ENCODE measurements around the gene LPCAT3.

The LPCAT3 gene

DNA sequence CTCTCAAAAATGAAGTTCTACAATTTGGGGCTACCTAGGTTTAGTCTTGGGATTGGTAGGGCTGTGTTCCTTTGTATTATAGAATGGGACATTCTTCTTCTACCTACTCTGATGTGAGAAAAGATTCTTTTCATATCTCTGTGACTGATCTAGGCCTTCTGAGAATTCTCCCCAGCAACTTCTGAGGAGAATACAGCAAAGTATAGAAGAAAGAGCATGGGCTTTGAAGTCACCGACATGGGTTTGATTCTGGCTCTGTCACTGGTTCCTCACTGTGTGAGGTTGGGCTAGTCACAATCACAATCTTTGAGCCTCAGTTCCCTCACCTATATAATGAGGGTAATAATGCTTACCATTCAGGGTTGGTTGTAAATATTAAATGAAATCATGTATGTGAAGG, 85.5 kb downstream of the LPCAT3 start:
- Histone ChIP-seq H3K9me2 (replicated peaks; ENCODE audit: control insufficient read depth, low read length) (no peaks in the 10 kb centered on the region), H4K20me1 (ENCODE audit: control insufficient read depth, insufficient read depth, low read depth, low read length) (no peaks in the 10 kb centered on the region), H3K4me3 (ENCODE audit: low read length) (no peak overlapping the region), H3K27ac (ENCODE audit: low read depth, low read length) (no peak overlapping the region), H3K4me2 (ENCODE audit: low read length) (no peak overlapping the region), H3K9me3 (ENCODE audit: control insufficient read depth, insufficient read depth, low read length) (no peaks in the 10 kb centered on the region), H3F3A (ENCODE audit: control insufficient read depth, insufficient read depth) (peaks cover 5% of the 10 kb centered on the region; the same call in 1 of the 2 replicates), H3K4me1 (ENCODE audit: control insufficient read depth, low read length) (peaks cover 12% of the 10 kb centered on the region), H3K27me3 (ENCODE audit: control insufficient read depth, low read length) (peaks cover 20% of the 10 kb centered on the region), H3K79me2 (ENCODE audit: control insufficient read depth, low read length) (peaks cover 14% of the 10 kb centered on the region), H3K36me3 (ENCODE audit: control insufficient read depth, low read length) (peaks cover 2% of the 10 kb centered on the region)
- no peak for TF ChIP-seq CTCF (IDR thresholded peaks at IDR 0.05; ENCODE audit: low read depth, low read length, poor library complexity, severe bottlenecking)
- no peak for TF ChIP-seq EZH2phosphoT487 (IDR thresholded peaks at IDR 0.05; ENCODE audit: borderline replicate concordance, low read length)

DNA sequence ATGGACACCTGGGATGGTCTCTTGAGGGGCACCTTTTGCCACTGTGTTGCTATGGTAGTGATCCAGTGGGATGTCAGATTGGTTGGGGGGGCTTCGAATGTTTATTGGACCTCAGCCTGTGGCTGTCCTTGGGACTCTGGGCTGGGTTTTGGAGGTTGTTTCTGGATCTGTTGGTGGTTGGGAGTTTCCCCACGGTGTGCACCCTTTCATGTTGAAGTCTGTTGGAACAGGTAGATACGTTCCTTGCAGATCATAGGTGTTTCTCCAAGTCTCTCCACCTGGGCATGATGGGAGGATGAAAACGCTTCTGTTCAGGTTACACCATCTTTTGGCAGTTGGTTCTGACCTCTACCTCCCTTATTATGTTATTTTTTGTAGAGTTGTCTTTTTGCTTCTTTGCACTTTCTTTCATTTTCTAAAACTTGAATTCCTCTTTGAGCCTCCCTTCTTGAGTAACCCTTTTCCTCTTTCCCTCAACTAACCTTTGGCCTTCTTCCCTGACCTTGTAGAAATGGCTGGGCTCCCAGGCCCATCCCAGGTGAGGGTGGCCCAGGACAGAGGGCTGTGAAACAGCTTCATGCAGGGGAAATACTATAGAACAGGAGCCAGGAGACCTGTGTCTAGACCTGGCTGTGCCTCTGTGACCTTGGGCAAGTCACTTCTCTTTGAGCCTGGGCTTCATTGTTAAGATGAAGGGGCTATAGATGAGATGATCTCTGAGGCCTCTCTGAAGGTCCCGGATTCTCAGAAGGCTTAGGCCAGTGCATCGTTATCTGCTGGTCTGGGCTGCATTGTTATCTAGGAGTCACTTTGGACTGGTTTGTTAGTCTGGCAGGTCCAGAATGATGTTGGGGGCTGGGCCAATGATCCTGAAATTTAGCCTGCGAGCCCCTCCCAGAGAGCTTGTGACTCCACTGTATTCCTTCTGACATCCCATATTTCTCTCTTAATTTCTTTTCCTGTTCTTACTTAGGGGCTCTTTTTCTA, 88.5 kb downstream of the LPCAT3 start:
- TF ChIP-seq CTCF (IDR thresholded peaks at IDR 0.05; ENCODE audit: low read depth, low read length, poor library complexity, severe bottlenecking) (no peak), EZH2phosphoT487 (IDR thresholded peaks at IDR 0.05; ENCODE audit: borderline replicate concordance, low read length) (no peak)
- H3K4me2 ChIP-seq (ENCODE audit: low read length), result no peak overlapping the region
- H4K20me1 ChIP-seq (ENCODE audit: control insufficient read depth, insufficient read depth, low read depth, low read length), result no peaks in the 10 kb centered on the region
- H3K4me1 ChIP-seq (ENCODE audit: control insufficient read depth, low read length), result peaks cover 9% of the 10 kb centered on the region
- peaks cover 5% of the 10 kb centered on the region; the same call in 1 of the 2 replicates for H3F3A ChIP-seq (ENCODE audit: control insufficient read depth, insufficient read depth)
- no peaks in the 10 kb centered on the region for H3K9me2 ChIP-seq (replicated peaks; ENCODE audit: control insufficient read depth, low read length)
- no peak overlapping the region for H3K4me3 ChIP-seq (ENCODE audit: low read length)
- H3K27me3 ChIP-seq (ENCODE audit: control insufficient read depth, low read length), result peaks cover 50% of the 10 kb centered on the region
- peaks cover 2% of the 10 kb centered on the region; the same call in 1 of the 2 replicates for H3K36me3 ChIP-seq (ENCODE audit: control insufficient read depth, low read length)
- H3K9me3 ChIP-seq (ENCODE audit: control insufficient read depth, insufficient read depth, low read length), result no peaks in the 10 kb centered on the region
- H3K79me2 ChIP-seq (ENCODE audit: control insufficient read depth, low read length), result no peaks in the 10 kb centered on the region
- H3K27ac ChIP-seq (ENCODE audit: low read depth, low read length), result no peak overlapping the region

GRCh38 chr12:6928703-6929407, 89.4 kb downstream of the LPCAT3 start:
- Histone ChIP-seq H3K4me1 (ENCODE audit: control insufficient read depth, low read length) (peaks cover 18% of the 10 kb centered on the region), H3K9me2 (replicated peaks; ENCODE audit: control insufficient read depth, low read length) (no peaks in the 10 kb centered on the region), H3K4me3 (ENCODE audit: low read length) (peak overlapping the region; percentile 32; the same call in 1 of the 2 replicates), H3K9me3 (ENCODE audit: control insufficient read depth, insufficient read depth, low read length) (no peaks in the 10 kb centered on the region), H3K4me2 (ENCODE audit: low read length) (peak overlapping the region; percentile 25), H4K20me1 (ENCODE audit: control insufficient read depth, insufficient read depth, low read depth, low read length) (no peaks in the 10 kb centered on the region), H3K27me3 (ENCODE audit: control insufficient read depth, low read length) (peaks cover 52% of the 10 kb centered on the region), H3K36me3 (ENCODE audit: control insufficient read depth, low read length) (peaks cover 2% of the 10 kb centered on the region; the same call in 1 of the 2 replicates), H3F3A (ENCODE audit: control insufficient read depth, insufficient read depth) (peaks cover 5% of the 10 kb centered on the region; the same call in 1 of the 2 replicates), H3K79me2 (ENCODE audit: control insufficient read depth, low read length) (no peaks in the 10 kb centered on the region), H3K27ac (ENCODE audit: low read depth, low read length) (no peak overlapping the region)
- no peak for TF ChIP-seq EZH2phosphoT487 (IDR thresholded peaks at IDR 0.05; ENCODE audit: borderline replicate concordance, low read length)
- no peak for TF ChIP-seq CTCF (IDR thresholded peaks at IDR 0.05; ENCODE audit: low read depth, low read length, poor library complexity, severe bottlenecking)

Measured in DOHH2 (cell line).